ENCODE results near the gene PLA2G6.

DNA sequence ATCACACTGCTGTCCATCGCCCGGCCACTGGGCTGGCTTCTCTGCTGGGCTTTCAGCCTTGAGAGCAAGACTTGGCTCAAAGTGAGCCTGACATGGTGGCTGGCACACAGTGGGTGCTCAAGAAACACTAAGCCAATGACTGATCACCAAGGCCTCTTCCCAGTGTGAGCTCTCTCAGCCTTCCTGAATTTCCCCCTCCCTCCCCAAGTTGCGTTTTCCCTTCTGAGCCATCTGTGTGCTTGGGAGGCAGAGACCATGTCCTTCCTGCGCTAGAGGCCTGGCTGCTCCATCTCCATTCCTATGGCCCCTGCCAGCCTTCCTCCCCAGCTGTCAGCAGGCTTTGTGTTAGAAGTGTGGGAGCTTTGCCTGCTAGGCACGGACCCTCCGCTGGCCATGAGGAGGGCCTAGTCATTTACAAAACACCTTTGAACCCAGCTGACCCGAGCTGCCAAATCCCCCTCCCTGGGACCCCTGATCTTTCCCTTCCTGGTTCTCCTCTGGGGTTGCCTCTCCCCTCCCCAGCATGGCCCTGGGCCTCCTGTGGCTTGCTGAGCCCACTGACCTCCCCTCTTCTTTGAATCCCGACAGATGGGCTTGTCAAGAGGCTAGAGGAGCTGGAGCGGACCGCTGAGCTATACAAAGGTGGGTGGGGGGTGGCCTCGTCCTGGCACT is 111.2 kb downstream of the PLA2G6 start:
- TF ChIP-seq, protein P1, sequence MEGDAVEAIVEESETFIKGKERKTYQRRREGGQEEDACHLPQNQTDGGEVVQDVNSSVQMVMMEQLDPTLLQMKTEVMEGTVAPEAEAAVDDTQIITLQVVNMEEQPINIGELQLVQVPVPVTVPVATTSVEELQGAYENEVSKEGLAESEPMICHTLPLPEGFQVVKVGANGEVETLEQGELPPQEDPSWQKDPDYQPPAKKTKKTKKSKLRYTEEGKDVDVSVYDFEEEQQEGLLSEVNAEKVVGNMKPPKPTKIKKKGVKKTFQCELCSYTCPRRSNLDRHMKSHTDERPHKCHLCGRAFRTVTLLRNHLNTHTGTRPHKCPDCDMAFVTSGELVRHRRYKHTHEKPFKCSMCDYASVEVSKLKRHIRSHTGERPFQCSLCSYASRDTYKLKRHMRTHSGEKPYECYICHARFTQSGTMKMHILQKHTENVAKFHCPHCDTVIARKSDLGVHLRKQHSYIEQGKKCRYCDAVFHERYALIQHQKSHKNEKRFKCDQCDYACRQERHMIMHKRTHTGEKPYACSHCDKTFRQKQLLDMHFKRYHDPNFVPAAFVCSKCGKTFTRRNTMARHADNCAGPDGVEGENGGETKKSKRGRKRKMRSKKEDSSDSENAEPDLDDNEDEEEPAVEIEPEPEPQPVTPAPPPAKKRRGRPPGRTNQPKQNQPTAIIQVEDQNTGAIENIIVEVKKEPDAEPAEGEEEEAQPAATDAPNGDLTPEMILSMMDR (IDR thresholded peaks at IDR 0.05) = no peak
- TF ChIP-seq POLR2A (IDR thresholded peaks at IDR 0.05) = no peak

Data from adrenal gland (tissue), 5 donors.